ENCODE results near the gene RNASE12.
"Not testable (repeated sequence)": the region's sequence is repeated elsewhere in the genome, so short reads cannot be mapped to it uniquely, and the experiment has no call there.

Gene RNASE12

GRCh38 chr14:20580242-20580641 lies 10.9 kb downstream of the RNASE12 start:
- TF ChIP-seq SUZ12 (IDR thresholded peaks at IDR 0.05) = no peak
- TF ChIP-seq, protein P1, sequence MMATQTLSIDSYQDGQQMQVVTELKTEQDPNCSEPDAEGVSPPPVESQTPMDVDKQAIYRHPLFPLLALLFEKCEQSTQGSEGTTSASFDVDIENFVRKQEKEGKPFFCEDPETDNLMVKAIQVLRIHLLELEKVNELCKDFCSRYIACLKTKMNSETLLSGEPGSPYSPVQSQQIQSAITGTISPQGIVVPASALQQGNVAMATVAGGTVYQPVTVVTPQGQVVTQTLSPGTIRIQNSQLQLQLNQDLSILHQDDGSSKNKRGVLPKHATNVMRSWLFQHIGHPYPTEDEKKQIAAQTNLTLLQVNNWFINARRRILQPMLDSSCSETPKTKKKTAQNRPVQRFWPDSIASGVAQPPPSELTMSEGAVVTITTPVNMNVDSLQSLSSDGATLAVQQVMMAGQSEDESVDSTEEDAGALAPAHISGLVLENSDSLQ (IDR thresholded peaks at IDR 0.05) = no peak
- no peak for TF ChIP-seq CTBP1 (IDR thresholded peaks at IDR 0.05; ENCODE audit: borderline replicate concordance)
- no peak for TF ChIP-seq ARNT (IDR thresholded peaks at IDR 0.05)
- TF ChIP-seq ZNF384 (IDR thresholded peaks at IDR 0.05) = no peak
- no peak for DNase-seq (ENCODE audit: extremely low spot score)
- POLR2A ChIA-PET = no interaction called here
- CTCF ChIA-PET = no interaction called here

DNA sequence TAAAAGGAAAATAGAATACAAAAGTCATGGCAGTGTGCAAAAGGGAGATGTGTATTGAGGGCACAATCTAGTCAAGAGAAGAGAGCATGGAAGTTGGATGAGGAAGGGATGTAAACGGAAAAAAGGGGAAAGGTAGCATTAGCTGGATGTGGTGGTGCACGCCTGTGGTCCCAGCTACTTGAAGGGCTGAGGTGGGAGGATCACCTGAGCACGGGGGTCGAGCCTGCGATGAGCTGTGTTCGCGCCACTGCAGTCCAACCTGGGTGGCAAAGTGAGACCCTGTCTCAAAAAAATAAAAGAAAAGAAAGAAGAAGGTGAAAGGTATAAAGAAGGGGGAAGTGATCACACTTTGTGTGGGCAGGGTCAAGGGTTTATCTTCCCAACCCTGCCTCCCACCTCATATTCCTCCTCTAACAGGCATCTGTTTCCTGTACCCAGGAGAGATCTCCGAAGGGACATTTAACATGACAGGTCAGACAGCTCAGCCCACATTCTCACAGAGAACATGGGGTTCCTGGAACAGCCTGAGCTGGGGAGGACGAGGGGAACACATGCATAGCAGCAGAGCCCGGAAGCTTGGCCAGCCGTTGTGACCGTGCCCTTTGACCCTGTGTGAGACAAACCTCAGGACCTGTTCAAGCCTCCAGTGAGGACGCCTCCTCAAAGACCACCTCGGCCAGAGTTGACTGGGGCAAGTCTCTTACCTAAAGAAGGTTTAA lies 12.2 kb downstream of the RNASE12 start:
- no peak for TF ChIP-seq TARDBP (IDR thresholded peaks at IDR 0.05)
- no peak for TF ChIP-seq LEF1 (IDR thresholded peaks at IDR 0.05; ENCODE audit: borderline replicate concordance)
- TF ChIP-seq SP1 (IDR thresholded peaks at IDR 0.05) = no peak
- TF ChIP-seq SUZ12 (IDR thresholded peaks at IDR 0.05) = no peak
- no peak for TF ChIP-seq L3MBTL2 (conservative IDR thresholded peaks at IDR 0.05)
- no peak for TF ChIP-seq FOXA1 (IDR thresholded peaks at IDR 0.05)
- ChIA-PET POLR2A (no interaction called here), CTCF (no interaction called here)
- DNase-seq (ENCODE audit: extremely low spot score) = no peak

GRCh38 chr14:20578325-20578724 lies 12.9 kb downstream of the RNASE12 start:
- CTCF ChIA-PET = no interaction called here
- DNase-seq (ENCODE audit: extremely low spot score) = no peak
- TF ChIP-seq CTBP1 (IDR thresholded peaks at IDR 0.05; ENCODE audit: borderline replicate concordance) (no peak), ARNT (IDR thresholded peaks at IDR 0.05) (no peak)
- POLR2A ChIA-PET = no interaction called here

GRCh38 chr14:20572382-20572990 lies 18.7 kb downstream of the RNASE12 start:
- DNase-seq (ENCODE audit: extremely low spot score); CTCF ChIA-PET; POLR2A ChIA-PET: not testable (repeated sequence)

DNA sequence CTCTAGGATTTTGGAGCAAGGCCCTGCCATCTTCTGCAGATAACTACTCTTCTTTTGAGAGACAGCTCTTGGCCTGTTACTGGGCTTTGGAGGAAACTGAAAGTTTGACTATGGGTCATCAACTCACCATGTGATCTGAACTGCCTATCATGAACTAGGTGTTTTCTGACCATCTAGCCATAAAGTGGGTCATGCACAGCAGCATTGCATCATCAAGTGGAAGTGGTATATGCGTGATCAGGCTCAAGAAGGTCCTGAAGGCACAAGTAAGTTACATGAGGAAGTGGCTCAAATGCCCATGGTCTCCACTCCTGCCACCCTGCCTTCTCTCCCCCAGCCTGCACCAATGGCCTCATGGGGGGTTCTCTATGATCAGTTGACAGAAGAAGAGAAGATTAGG lies 20.5 kb downstream of the RNASE12 start:
- POLR2A ChIA-PET = not testable (repeated sequence)

DNA sequence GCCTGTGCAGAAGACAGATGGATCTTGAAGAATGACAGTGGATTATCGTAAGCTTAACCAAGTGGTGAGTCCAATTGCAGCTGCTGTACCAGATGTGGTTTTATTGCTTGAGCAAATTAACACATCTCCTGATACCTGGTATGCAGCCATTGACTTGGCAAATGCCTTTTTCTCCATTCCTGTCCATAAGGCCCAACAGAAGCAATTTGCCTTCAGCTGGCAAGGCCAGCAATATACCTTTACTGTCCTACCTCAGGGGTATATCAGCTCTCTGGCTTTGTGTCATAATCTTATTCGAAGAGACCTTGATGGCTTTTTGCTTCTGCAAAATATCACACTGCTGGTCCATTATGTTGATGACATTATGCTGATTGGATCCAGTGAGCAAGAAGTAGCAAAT lies 21.3 kb downstream of the RNASE12 start:
- POLR2A ChIA-PET; CTCF ChIA-PET; DNase-seq (ENCODE audit: extremely low spot score): not testable (repeated sequence)

More for the DNA sequence above, 20.5 kb downstream of the RNASE12 start:
- DNase-seq (ENCODE audit: extremely low spot score); CTCF ChIA-PET: not testable (repeated sequence)

GRCh38 chr14:20569066-20569465 lies 22.1 kb downstream of the RNASE12 start:
- ChIA-PET POLR2A (no interaction called here), CTCF (no interaction called here)
- TF ChIP-seq SUZ12 (IDR thresholded peaks at IDR 0.05) (no peak), FOXA1 (IDR thresholded peaks at IDR 0.05) (no peak), LEF1 (IDR thresholded peaks at IDR 0.05; ENCODE audit: borderline replicate concordance) (no peak), ELF4 (IDR thresholded peaks at IDR 0.05) (no peak), ZNF384 (IDR thresholded peaks at IDR 0.05) (no peak), BHLHE40 (IDR thresholded peaks at IDR 0.05; ENCODE audit: borderline replicate concordance) (no peak)
- no peak for DNase-seq (ENCODE audit: extremely low spot score)

GRCh38 chr14:20568393-20568792 lies 22.8 kb downstream of the RNASE12 start:
- ChIA-PET POLR2A (no interaction called here), CTCF (no interaction called here)
- TF ChIP-seq ZNF384 (IDR thresholded peaks at IDR 0.05) (no peak), HDGF (IDR thresholded peaks at IDR 0.05; ENCODE audit: borderline replicate concordance) (no peak), FOXM1 (IDR thresholded peaks at IDR 0.05; ENCODE audit: borderline replicate concordance) (no peak), NFRKB (IDR thresholded peaks at IDR 0.05) (no peak), CTBP1 (IDR thresholded peaks at IDR 0.05; ENCODE audit: borderline replicate concordance) (no peak), L3MBTL2 (conservative IDR thresholded peaks at IDR 0.05) (no peak), LEF1 (IDR thresholded peaks at IDR 0.05; ENCODE audit: borderline replicate concordance) (no peak), BHLHE40 (IDR thresholded peaks at IDR 0.05; ENCODE audit: borderline replicate concordance) (no peak), ARNT (IDR thresholded peaks at IDR 0.05) (no peak), FOXA1 (IDR thresholded peaks at IDR 0.05) (no peak)
- TF ChIP-seq, protein P1 (IDR thresholded peaks at IDR 0.05) = no peak
- DNase-seq (ENCODE audit: extremely low spot score) = no peak

DNA sequence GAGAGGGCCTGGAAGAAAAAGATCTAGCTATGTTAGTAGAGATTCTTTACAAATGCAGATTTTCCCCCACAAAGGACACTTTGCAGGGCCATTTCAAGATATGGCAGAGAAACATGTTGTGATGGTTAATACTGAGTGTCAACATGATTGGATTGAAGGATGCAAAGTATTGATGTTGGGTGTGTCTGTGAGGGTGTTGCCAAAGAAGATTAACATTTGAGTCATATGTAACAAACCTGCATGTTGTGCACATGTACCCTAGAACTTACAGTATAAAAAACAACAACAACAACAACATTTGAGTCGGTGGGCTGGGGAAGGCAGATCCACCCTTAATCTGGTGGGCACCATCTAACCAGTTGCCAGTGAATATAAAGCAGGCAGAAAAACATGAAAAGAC lies 24.0 kb downstream of the RNASE12 start:
- POLR2A ChIA-PET, CTCF ChIA-PET: not testable (repeated sequence)

More for the DNA sequence above, 24.0 kb downstream of the RNASE12 start:
- DNase-seq (ENCODE audit: extremely low spot score) = not testable (repeated sequence)

Data from HEK293T (cell line).